Activated CD8-positive, alpha-beta memory T cell treated with anti-CD3 and anti-CD28 coated beads for 4 hours (primary cell): ENCODE measurements around the gene QRICH1.

ENCODE experiments used
- DNase-seq, 2 donors: peaks; one replicate each; pipeline ENCODE4 v3.0.0-alpha.2; 2020; ENCODE audit warnings: low read depth in 2 of 2

The QRICH1 gene

GRCh38 chr3:49119036-49119435 is 25.2 kb upstream of the QRICH1 start:
- DNase-seq: no peak

- DNase-seq: no peak
These were observed 18.4 kb upstream of the QRICH1 start for GRCh38 chr3:49112262-49112661.

- DNase-seq: no peak
These were observed 17.5 kb upstream of the QRICH1 start for GRCh38 chr3:49111347-49111746.

- no peak for DNase-seq
These were observed 16.9 kb upstream of the QRICH1 start for GRCh38 chr3:49110780-49111179.

- DNase-seq: no peak
These were observed 14.5 kb upstream of the QRICH1 start for GRCh38 chr3:49108346-49108745.

- peak; percentile 70 to 81 for DNase-seq
These were observed 10.8 kb upstream of the QRICH1 start, which contains the start of gene QARS1 for GRCh38 chr3:49104427-49105291. Gene QARS1, minus strand, starts transcription at chr3:49104757. Its CDS starts 24 bp downstream, at chr3:49104733.

- no peak for DNase-seq
These were observed 10.2 kb upstream of the QRICH1 start for GRCh38 chr3:49104052-49104426.

GRCh38 chr3:49100046-49100615 is 6.3 kb upstream of the QRICH1 start:
- no peak for DNase-seq

GRCh38 chr3:49098910-49099630 is 5.2 kb upstream of the QRICH1 start:
- DNase-seq: no peak

GRCh38 chr3:49098429-49098828 is 4.6 kb upstream of the QRICH1 start:
- DNase-seq: no peak

GRCh38 chr3:49092938-49093852 is 676 bp downstream of the QRICH1 start:
- DNase-seq: peak; percentile 59 to 61

GRCh38 chr3:49081429-49081828 is 12.4 kb downstream of the QRICH1 start:
- DNase-seq: no peak

- no peak for DNase-seq
These were observed 14.6 kb downstream of the QRICH1 start for GRCh38 chr3:49079270-49079669.

- no peak for DNase-seq
These were observed 17.2 kb downstream of the QRICH1 start for GRCh38 chr3:49076646-49077045.

- no peak for DNase-seq
These were observed 17.8 kb downstream of the QRICH1 start for GRCh38 chr3:49076116-49076515.

GRCh38 chr3:49058011-49058410 is 35.9 kb downstream of the QRICH1 start:
- no peak for DNase-seq

- no peak for DNase-seq
These were observed 36.6 kb downstream of the QRICH1 start for GRCh38 chr3:49057268-49057667.

- DNase-seq: no peak
These were observed 39.5 kb downstream of the QRICH1 start for GRCh38 chr3:49054344-49054862.

GRCh38 chr3:49053543-49053942 is 40.3 kb downstream of the QRICH1 start:
- no peak for DNase-seq

GRCh38 chr3:49035281-49035680 is 58.6 kb downstream of the QRICH1 start:
- no peak for DNase-seq

GRCh38 chr3:49034650-49035049 is 59.2 kb downstream of the QRICH1 start:
- no peak for DNase-seq
